Measurements from ENCODE around the gene RUFY3. TPM values are rescaled to one million over a fixed set of nuclear protein-coding genes. Genes with fewer than 3 reads are reported as not detected.
A peak's percentile ranks its signal among the peaks of the same experiment; 100 is the strongest.
"Not testable (repeated sequence)": the region's sequence is repeated elsewhere in the genome, so short reads cannot be mapped to it uniquely, and the experiment has no call there.

RUFY3 gene
- total and polyA plus RNA-seq, 3 donors from 2014 or later = 84.7 to 247 (median 220) TPM

GRCh38 chr4:70700712-70701111 is 21.1 kb upstream of the RUFY3 start:
- no peak overlapping the region for H3K4me3 ChIP-seq
- intact Hi-C loops (cut with DNase I; ENCODE audit: low total_unique reads) = no loop called here
- peaks cover 4% of the 10 kb centered on the region for H3K4me1 ChIP-seq
- no peak for DNase-seq
- WGBS, 2 donors = 87 to 93% methylated on average over 5 of the region's 5 CpGs
- TF ChIP-seq POLR2A (IDR thresholded peaks at IDR 0.05) (no peak), CTCF (IDR thresholded peaks at IDR 0.05) (no peak)
- H3K36me3 ChIP-seq (ENCODE audit: low read depth, missing control alignments) = no peaks in the 10 kb centered on the region
- no peaks in the 10 kb centered on the region for H3K9me3 ChIP-seq
- H3K27me3 ChIP-seq = no peaks in the 10 kb centered on the region
- no peak overlapping the region for H3K27ac ChIP-seq

GRCh38 chr4:70701271-70701670 is 20.5 kb upstream of the RUFY3 start:
- DNase-seq = no peak
- Histone ChIP-seq H3K4me1 (peaks cover 7% of the 10 kb centered on the region), H3K27me3 (no peaks in the 10 kb centered on the region), H3K4me3 (no peak overlapping the region), H3K9me3 (no peaks in the 10 kb centered on the region), H3K27ac (no peak overlapping the region), H3K36me3 (ENCODE audit: low read depth, missing control alignments) (no peaks in the 10 kb centered on the region)
- TF ChIP-seq POLR2A (IDR thresholded peaks at IDR 0.05) (no peak), CTCF (IDR thresholded peaks at IDR 0.05) (no peak)
- WGBS, 2 donors = 82 to 88% methylated on average over 1 of the region's 1 CpG
- intact Hi-C loops (cut with DNase I; ENCODE audit: low total_unique reads) = no loop called here

GRCh38 chr4:70702592-70702991 is 19.2 kb upstream of the RUFY3 start:
- H3K9me3 ChIP-seq; H3K4me3 ChIP-seq; DNase-seq; H3K27me3 ChIP-seq; H3K36me3 ChIP-seq (ENCODE audit: low read depth, missing control alignments); intact Hi-C loops (cut with DNase I; ENCODE audit: low total_unique reads); H3K27ac ChIP-seq: not testable (repeated sequence)
- H3K4me1 ChIP-seq = peaks cover 11% of the 10 kb centered on the region
- WGBS, 2 donors = 71 to 78% methylated on average over 2 of the region's 2 CpGs

GRCh38 chr4:70703619-70704214 is 18.0 kb upstream of the RUFY3 start:
- intact Hi-C loops (cut with DNase I; ENCODE audit: low total_unique reads) = no loop called here
- H3K4me3 ChIP-seq = peak overlapping the region; percentile 72 to 88
- peak; percentile 41 for DNase-seq

More at GRCh38 chr4:70703619-70704214, 18.0 kb upstream of the RUFY3 start:
- peak overlapping the region; percentile 86 to 94 for H3K27ac ChIP-seq
- TF ChIP-seq POLR2A (IDR thresholded peaks at IDR 0.05) (no peak), CTCF (IDR thresholded peaks at IDR 0.05) (no peak)
- H3K27me3 ChIP-seq = no peaks in the 10 kb centered on the region
- H3K4me1 ChIP-seq = peaks cover 11% of the 10 kb centered on the region
- H3K9me3 ChIP-seq = no peaks in the 10 kb centered on the region
- no peaks in the 10 kb centered on the region for H3K36me3 ChIP-seq (ENCODE audit: low read depth, missing control alignments)
- WGBS, 2 donors = 3 to 7% methylated on average over 11 of the region's 11 CpGs

Data from testis (tissue), 3 donors.